ENCODE measurements around the gene PNLIPRP2. TPM values are rescaled to one million over a fixed set of nuclear protein-coding genes. Genes with fewer than 3 reads are reported as not detected.

The PNLIPRP2 gene
- total RNA-seq (2022; extraction: Qiagen RNA extraction) = 0.11 TPM in 1 of 5 replicates, not detected in the others

DNA sequence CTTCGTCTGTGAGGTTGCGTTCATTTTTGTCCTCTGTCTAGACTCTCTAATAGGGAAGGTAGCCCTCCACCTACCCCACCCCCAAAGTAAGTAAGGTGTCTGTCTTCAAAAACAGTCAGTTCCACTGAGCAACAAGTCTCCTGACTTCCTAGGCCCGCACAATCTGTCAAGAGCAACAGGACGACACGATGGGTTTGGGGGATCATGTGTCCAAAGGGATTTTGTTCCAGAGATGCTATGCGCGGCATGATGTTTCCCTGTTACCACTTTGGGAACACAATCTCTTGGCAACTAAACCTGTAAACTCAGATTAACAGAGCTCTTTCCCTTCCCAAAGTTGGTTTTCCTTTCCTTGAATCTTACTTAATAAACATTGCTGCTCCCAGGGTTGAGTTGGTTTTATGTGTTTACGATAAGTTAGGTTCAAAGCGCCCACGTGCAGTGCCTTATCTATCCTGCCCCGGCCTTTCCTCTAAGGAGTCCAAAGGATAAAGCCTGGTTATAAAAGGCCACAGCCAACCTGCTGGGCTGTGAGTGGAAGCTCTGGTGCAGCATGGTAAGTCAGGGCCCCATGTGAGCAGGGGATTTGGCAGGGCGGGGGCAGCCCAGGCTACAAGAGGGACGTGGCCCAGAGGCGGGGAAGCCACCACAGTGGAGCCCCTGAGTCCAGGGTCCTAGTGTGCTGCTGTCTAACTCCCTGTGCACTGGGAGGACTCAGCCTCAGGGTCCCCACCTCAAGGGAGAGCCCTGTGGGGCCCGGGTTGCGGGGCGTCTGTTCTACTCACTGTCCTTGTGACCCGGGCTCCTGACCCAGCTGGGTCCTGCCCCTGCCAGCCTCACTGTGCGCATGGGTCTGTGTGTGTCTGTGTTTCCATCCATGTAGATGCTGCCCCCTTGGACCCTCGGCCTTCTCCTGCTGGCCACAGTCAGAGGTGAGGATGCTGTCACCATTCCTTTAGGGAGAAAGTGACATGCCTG, at the start of gene PNLIPRP2:
PNLIPRP2 (plus strand) TSS at position 531 of the 978 bp plus-strand sequence.

DNA sequence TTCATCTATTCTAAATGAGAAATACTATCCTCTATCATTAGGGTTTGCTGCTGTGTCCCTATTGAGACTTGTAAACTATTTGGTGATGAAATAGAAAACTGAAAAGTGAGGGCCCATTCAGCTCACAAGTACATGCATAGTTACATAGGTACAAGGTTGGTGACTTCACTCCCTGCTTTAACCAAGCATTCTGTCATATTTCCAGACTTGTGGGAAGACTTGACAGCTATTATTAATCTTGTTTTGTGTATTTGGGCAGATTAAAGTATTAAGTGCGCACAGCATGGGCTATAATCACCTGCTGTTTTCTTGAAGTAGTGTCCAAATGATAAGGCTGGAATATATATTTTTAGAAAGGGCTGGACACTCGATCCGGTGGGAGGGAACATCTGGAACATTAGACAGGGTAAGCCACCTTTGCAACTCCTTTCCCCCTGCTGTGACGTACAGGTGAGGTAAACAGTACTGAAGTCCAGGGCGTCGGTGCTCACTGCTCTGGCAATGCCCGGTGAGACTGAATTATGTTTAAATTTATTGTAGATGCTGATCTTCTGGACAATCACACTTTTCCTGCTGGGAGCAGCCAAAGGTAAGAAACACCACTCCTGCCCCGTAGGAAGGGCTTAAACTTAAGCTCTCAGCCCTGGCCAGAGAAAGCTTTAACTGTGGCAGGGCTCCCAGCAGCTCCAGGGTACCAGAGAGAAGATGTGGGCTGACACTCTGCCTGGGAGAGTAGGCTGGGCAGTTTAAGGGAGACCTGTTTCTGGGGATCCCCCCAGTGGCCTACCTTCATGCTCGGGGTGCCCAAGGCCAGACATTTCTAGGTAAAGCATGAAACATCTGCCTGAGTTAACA, 29.9 kb upstream of the PNLIPRP2 start, which contains the start of gene PNLIPRP1:
PNLIPRP1 (plus strand) TSS at position 370 of the 855 bp plus-strand sequence; CDS start at position 541, 171 bp downstream.

Other genes starting within 250 kb of the PNLIPRP2 start
- gene PNLIPRP3, start 193.1 kb upstream of the PNLIPRP2 start, total RNA-seq (2022; extraction: Qiagen RNA extraction) = 0.03 TPM in 1 of 5 replicates, not detected in the others
- gene PNLIP, start 75.0 kb upstream of the PNLIPRP2 start, total RNA-seq (2022; extraction: Qiagen RNA extraction) = not detected in 5 replicates
- gene PNLIPRP1, start 30.0 kb upstream of the PNLIPRP2 start, total RNA-seq (2022; extraction: Qiagen RNA extraction) = not detected in 5 replicates
- 11.1 to 12.6 TPM (median 11.8 TPM) in 5 replicates for gene HSPA12A, start 121.6 kb downstream of the PNLIPRP2 start, total RNA-seq (2022; extraction: Qiagen RNA extraction)
- gene ENO4, start 228.5 kb downstream of the PNLIPRP2 start, total RNA-seq (2022; extraction: Qiagen RNA extraction) = 0.09 to 0.68 TPM (median 0.21 TPM) in 5 replicates